Naive thymus-derived CD4-positive, alpha-beta T cell (primary cell): ENCODE measurements around the gene POLR1C. TPM values are rescaled to one million over a fixed set of nuclear protein-coding genes. Genes with fewer than 3 reads are reported as not detected.
A peak's percentile ranks its signal among the peaks of the same experiment; 100 is the strongest.

ENCODE experiments used
- ATAC-seq: fragments of 150-1000 bp; cut with Tn5 transposase; 2 replicates; pipeline ENCODE4 v1.10.0; 2021; ENCODE audit warnings: mild to moderate bottlenecking, moderate library complexity
- CTCF ChIA-PET: fragments of 350-600 bp; sonication (Branson Sonifier 250); formaldehyde crosslinking; loops from one replicate; lab custom pipeline; 2021; ENCODE audit warnings: antibody characterized with exemption; lab: Charles Lee
- POLR2A ChIA-PET: fragments of 350-600 bp; sonication (Branson Sonifier 250); formaldehyde crosslinking; loops from one replicate; lab custom pipeline; 2021; ENCODE audit warnings: antibody characterized with exemption, inconsistent platforms; lab: Charles Lee
- DNase-seq, 9 donors: peaks; one replicate each; pipeline versions ENCODE4 v3.0.0 to v3.0.0-alpha.2; 2020 to 2022; ENCODE audit warnings: mixed read lengths in 1 of 9
- H3K27ac ChIP-seq: one replicate; pipeline ENCODE4 v1.7.0; 2013; ENCODE audit warnings: mild to moderate bottlenecking, low read depth, low read length, moderate library complexity
- H3K27me3 ChIP-seq, 2 donors: one replicate each; pipeline ENCODE4 v1.7.0; 2013; ENCODE audit warnings: low read length in 2 of 2, mild to moderate bottlenecking in 2 of 2, moderate library complexity in 2 of 2; ENCODE audit not compliant: control insufficient read depth in 2 of 2, insufficient read depth in 2 of 2
- H3K36me3 ChIP-seq, 3 experiments: 1 replicate in 2 of 3; 2 replicates in 1 of 3; pipeline ENCODE4 v1.7.0; 2013; ENCODE audit warnings: low read length in 3 of 3, mild to moderate bottlenecking in 3 of 3, moderate library complexity in 1 of 3; ENCODE audit not compliant: insufficient read depth in 3 of 3, control insufficient read depth in 2 of 3
- H3K4me1 ChIP-seq, 2 donors: one replicate each; pipeline ENCODE4 v1.7.0; 2013; ENCODE audit warnings: low read length in 2 of 2, mild to moderate bottlenecking in 2 of 2, moderate library complexity in 1 of 2; ENCODE audit not compliant: control insufficient read depth in 2 of 2, insufficient read depth in 2 of 2
- H3K4me3 ChIP-seq: 2 replicates; pipeline ENCODE4 v1.7.0; 2013; ENCODE audit warnings: mild to moderate bottlenecking, low read length
- H3K9me3 ChIP-seq, 3 experiments: 1 replicate in 2 of 3; 2 replicates in 1 of 3; pipeline ENCODE4 v1.7.0; 2013; ENCODE audit warnings: low read length in 3 of 3; ENCODE audit not compliant: control insufficient read depth in 2 of 3
- H3K27ac Mint-ChIP-seq, 9 donors: one replicate each; pipeline ENCODE4 v1.8.0; 2020 to 2022; ENCODE audit warnings: mixed read lengths in 9 of 9, mild to moderate bottlenecking in 8 of 9, moderate library complexity in 5 of 9, inconsistent platforms in 2 of 9
- H3K27me3 Mint-ChIP-seq, 5 donors: one replicate each; pipeline ENCODE4 v1.8.0; 2021 to 2022; ENCODE audit warnings: mixed read lengths in 5 of 5, mild to moderate bottlenecking in 1 of 5
- H3K36me3 Mint-ChIP-seq, 5 donors: one replicate each; pipeline ENCODE4 v1.8.0; 2020 to 2022; ENCODE audit warnings: mixed read lengths in 5 of 5, mild to moderate bottlenecking in 3 of 5, inconsistent platforms in 1 of 5
- H3K4me1 Mint-ChIP-seq, 7 donors: one replicate each; pipeline ENCODE4 v1.8.0; 2020 to 2022; ENCODE audit warnings: mixed read lengths in 7 of 7, mild to moderate bottlenecking in 3 of 7, inconsistent platforms in 1 of 7
- H3K4me3 Mint-ChIP-seq, 10 donors: one replicate each; pipeline ENCODE4 v1.8.0; 2020 to 2022; ENCODE audit warnings: mild to moderate bottlenecking in 10 of 10, mixed read lengths in 10 of 10, moderate library complexity in 6 of 10, inconsistent platforms in 2 of 10
- H3K9me3 Mint-ChIP-seq, 11 donors: one replicate each; pipeline ENCODE4 v1.8.0; 2020 to 2022; ENCODE audit warnings: mixed read lengths in 11 of 11, mild to moderate bottlenecking in 4 of 11, inconsistent platforms in 1 of 11, moderate library complexity in 1 of 11
- intact Hi-C, 2 donors: fragments of 100-400 bp; cut with micrococcal nuclease; formaldehyde crosslinking; loops; one replicate each; pipeline ENCODE4 v1.15.1; 2023
- polyA plus RNA-seq, 2 donors: library from polyadenylated mRNA; unstranded; fragments of 300-500 nt; fragmentation: Illumina TruSeq; gene quantifications; one replicate each; pipeline ENCODE4 v1.2.3, GENCODE V29; 2021
- total RNA-seq, 6 experiments: library from RNA in 5 of 6; stranded (reverse) in 5 of 6; gene quantifications; 1 replicate in 5 of 6; 2 replicates in 1 of 6; pipeline ENCODE4 v1.2.3 and lab custom pipeline; 2021 to 2026

POLR1C gene
- total and polyA plus RNA-seq, 7 experiments from 2014 or later: 13.1 to 61.1 (median 39.4) TPM

- Mint-ChIP-seq H3K27me3 (no peaks in the 10 kb centered on the region), H3K4me1 (peaks cover 7 to 17% (median 15%) of the 10 kb centered on the region in 7 donors), H3K9me3 (no peaks in the 10 kb centered on the region), H3K36me3 (peaks cover 7 to 40% (median 13%) of the 10 kb centered on the region in 5 donors), H3K27ac (peak overlapping the region in 1 of 9 donors; percentile 49), H3K4me3 (no peak overlapping the region)
- Histone ChIP-seq H3K27ac (no peak overlapping the region), H3K36me3 (peaks cover 0 to 70% (median 18%) of the 10 kb centered on the region in 3 experiments), H3K9me3 (no peaks in the 10 kb centered on the region), H3K27me3 (no peaks in the 10 kb centered on the region), H3K4me3 (no peak overlapping the region), H3K4me1 (peaks cover 12 to 15% of the 10 kb centered on the region in 2 donors)
- ChIA-PET CTCF (interaction anchor here (1.4 kb wide), 1 partner anchor 7 kb away, joined by 4 read pairs; no protein-coding TSS in a partner anchor), POLR2A (no interaction called here)
- no peak for ATAC-seq
- DNase-seq: no peak
- intact Hi-C loops: no loop called here
Observed at GRCh38 chr6:43499028-43499815, 17.7 kb upstream of the POLR1C start.

GRCh38 chr6:43500921-43501320 is 16.0 kb upstream of the POLR1C start:
- Histone ChIP-seq H3K4me1 (no peaks in the 10 kb centered on the region), H3K27ac (no peak overlapping the region), H3K27me3 (no peaks in the 10 kb centered on the region), H3K4me3 (no peak overlapping the region), H3K36me3 (peaks cover 0 to 85% (median 18%) of the 10 kb centered on the region in 3 experiments), H3K9me3 (no peaks in the 10 kb centered on the region)
- ATAC-seq (no peak), DNase-seq (no peak)
- intact Hi-C loops: no loop called here
- Mint-ChIP-seq H3K4me3 (no peak overlapping the region), H3K27me3 (no peaks in the 10 kb centered on the region), H3K27ac (peak overlapping the region in 2 of 9 donors; percentile 59 to 77), H3K9me3 (no peaks in the 10 kb centered on the region), H3K36me3 (peaks cover 7 to 45% (median 13%) of the 10 kb centered on the region in 5 donors), H3K4me1 (peaks cover 0 to 2% (median 0%) of the 10 kb centered on the region in 7 donors)
- ChIA-PET POLR2A (interaction anchor here (0.9 to 1.1 kb wide), 2 partner anchors 10 to 131 kb away, joined by 3 to 5 read pairs; partner anchors contain the start of gene ZNF318), CTCF (interaction anchor here (0.6 to 0.8 kb wide), 2 partner anchors 120 to 178 kb away, joined by 3 to 9 read pairs; no protein-coding TSS in a partner anchor)

GRCh38 chr6:43502666-43503065 is 14.2 kb upstream of the POLR1C start:
- no peak overlapping the region for H3K4me3 ChIP-seq
- POLR2A ChIA-PET: interaction anchor here (0.7 kb wide), 1 partner anchor 359 kb away, joined by 4 read pairs; no protein-coding TSS in a partner anchor
- DNase-seq (no peak), ATAC-seq (no peak)
- intact Hi-C loops: no loop called here
- H3K4me1 ChIP-seq: no peaks in the 10 kb centered on the region
- H3K9me3 ChIP-seq: no peaks in the 10 kb centered on the region
- Mint-ChIP-seq H3K27me3 (peaks cover 1 to 3% (median 2%) of the 10 kb centered on the region in 5 donors), H3K27ac (peak overlapping the region in 1 of 9 donors; percentile 41), H3K36me3 (peaks cover 7 to 45% (median 13%) of the 10 kb centered on the region in 5 donors), H3K4me3 (no peak overlapping the region), H3K4me1 (peaks cover 0 to 12% (median 5%) of the 10 kb centered on the region in 7 donors), H3K9me3 (no peaks in the 10 kb centered on the region)
- no peak overlapping the region for H3K27ac ChIP-seq
- H3K36me3 ChIP-seq: peaks cover 0 to 74% (median 18%) of the 10 kb centered on the region in 3 experiments
- CTCF ChIA-PET: interaction anchor here (0.5 to 1.1 kb wide), 2 partner anchors 68 to 94 kb away, joined by 3 to 4 read pairs; no protein-coding TSS in a partner anchor
- peaks cover 0 to 1% of the 10 kb centered on the region in 2 donors for H3K27me3 ChIP-seq

DNA sequence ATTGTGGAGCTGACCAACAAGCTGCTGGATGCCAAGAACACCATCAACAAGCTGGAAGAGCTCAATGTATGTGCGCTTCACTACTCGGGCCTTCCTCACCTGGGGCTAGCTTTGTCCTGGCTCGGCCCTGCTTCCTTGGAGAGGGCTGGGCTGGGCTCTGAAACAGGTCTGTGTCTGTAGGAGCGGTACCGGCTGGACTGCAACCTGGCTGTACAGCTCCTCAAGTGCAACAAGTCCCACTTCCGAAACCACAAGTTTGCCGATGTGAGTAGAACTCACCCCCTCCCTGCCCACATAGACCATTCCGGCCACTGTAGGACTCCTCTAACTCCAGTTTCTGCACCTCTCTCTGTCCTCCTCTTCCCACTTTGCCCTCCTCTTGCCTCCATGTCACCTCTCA is 13.4 kb upstream of the POLR1C start:
- ATAC-seq: no peak
- ChIA-PET CTCF (no interaction called here), POLR2A (no interaction called here)
- H3K27me3 Mint-ChIP-seq: peaks cover 5 to 11% (median 8%) of the 10 kb centered on the region in 5 donors
- H3K36me3 Mint-ChIP-seq: peaks cover 7 to 45% (median 13%) of the 10 kb centered on the region in 5 donors
- H3K27ac Mint-ChIP-seq: peak overlapping the region in 2 of 9 donors; percentile 56 to 76
- Histone ChIP-seq H3K4me3 (no peak overlapping the region), H3K27ac (no peak overlapping the region), H3K36me3 (peaks cover 0 to 66% (median 18%) of the 10 kb centered on the region in 3 experiments), H3K27me3 (peaks cover 0 to 4% of the 10 kb centered on the region in 2 donors), H3K9me3 (no peaks in the 10 kb centered on the region), H3K4me1 (no peaks in the 10 kb centered on the region)
- intact Hi-C loops: no loop called here
- H3K9me3 Mint-ChIP-seq: no peaks in the 10 kb centered on the region
- H3K4me3 Mint-ChIP-seq: peak overlapping the region in 1 of 10 donors; percentile 77
- no peak for DNase-seq
- H3K4me1 Mint-ChIP-seq: peaks cover 0 to 17% (median 5%) of the 10 kb centered on the region in 7 donors

GRCh38 chr6:43504756-43505593 is 11.9 kb upstream of the POLR1C start:
- DNase-seq (no peak), ATAC-seq (no peak)
- Mint-ChIP-seq H3K4me1 (peaks cover 6 to 26% (median 14%) of the 10 kb centered on the region in 7 donors), H3K27ac (peak overlapping the region in 2 of 9 donors; percentile 28 to 37), H3K4me3 (no peak overlapping the region), H3K27me3 (peaks cover 15 to 22% (median 19%) of the 10 kb centered on the region in 5 donors), H3K9me3 (peaks cover 0 to 1% (median 0%) of the 10 kb centered on the region in 11 donors), H3K36me3 (peaks cover 7 to 39% (median 16%) of the 10 kb centered on the region in 5 donors)
- peaks cover 0 to 9% of the 10 kb centered on the region in 2 donors for H3K27me3 ChIP-seq
- H3K9me3 ChIP-seq: no peaks in the 10 kb centered on the region
- ChIA-PET CTCF (interaction anchor here (0.6 to 4.6 kb wide), 13 partner anchors 9 to 276 kb away, joined by 3 to 35 read pairs (median 4); partner anchors contain the start of genes DNPH1, POLR1C, TJAP1 and YIPF3), POLR2A (interaction anchor here (0.5 to 3.1 kb wide), 3 partner anchors 13 to 528 kb away, joined by 6 to 23 read pairs (median 6); partner anchors contain the start of genes POLR1C and YIPF3)
- intact Hi-C loops: loop anchor here (5.0 kb wide), 1 partner anchor 138 kb away; the partner anchor contains the start of gene ZNF318 (in 2 of the 2)
- no peak overlapping the region for H3K27ac ChIP-seq
- H3K36me3 ChIP-seq: peaks cover 0 to 51% (median 7%) of the 10 kb centered on the region in 3 experiments
- H3K4me1 ChIP-seq: peaks cover 0 to 4% of the 10 kb centered on the region in 2 donors
- H3K4me3 ChIP-seq: no peak overlapping the region
